Activated T-cell treated with anti-CD3 and anti-CD28 coated beads for 48 hours (primary cell): Measurements from ENCODE around the gene TUBA3C.
"Not testable (repeated sequence)": the region's sequence is repeated elsewhere in the genome, so short reads cannot be mapped to it uniquely, and the experiment has no call there.

Experiments used
- DNase-seq: peaks from one replicate; pipeline ENCODE4 v3.0.0-alpha.2; 2020; ENCODE audit warnings: low read depth

Gene TUBA3C

GRCh38 chr13:19181621-19182485, at the start of gene TUBA3C:
Gene TUBA3C (minus strand): TSS chr13:19181824. CDS start chr13:19181747, 77 bp downstream.
- no peak for DNase-seq

GRCh38 chr13:19207413-19207812, 25.8 kb upstream of the TUBA3C start:
- DNase-seq, result not testable (repeated sequence)

GRCh38 chr13:19192622-19193021, 11.0 kb upstream of the TUBA3C start:
- DNase-seq, result not testable (repeated sequence)

GRCh38 chr13:19189911-19190310, 8.3 kb upstream of the TUBA3C start:
- DNase-seq, result not testable (repeated sequence)

GRCh38 chr13:19189368-19189767, 7.7 kb upstream of the TUBA3C start:
- DNase-seq, result not testable (repeated sequence)

- no peak for DNase-seq
Measured at GRCh38 chr13:19185865-19186645, 4.4 kb upstream of the TUBA3C start.

GRCh38 chr13:19185086-19185864, 3.7 kb upstream of the TUBA3C start:
- DNase-seq, result no peak

GRCh38 chr13:19184176-19184575, 2.6 kb upstream of the TUBA3C start:
- DNase-seq, result no peak

- DNase-seq, result no peak
Measured at GRCh38 chr13:19183676-19184075, 2.1 kb upstream of the TUBA3C start.

- DNase-seq, result no peak
Measured at GRCh38 chr13:19182536-19182935, 912 bp upstream of the TUBA3C start.

- DNase-seq, result no peak
Measured at GRCh38 chr13:19181021-19181620, 503 bp downstream of the TUBA3C start.

- DNase-seq, result no peak
Measured at GRCh38 chr13:19179916-19180315, 1.7 kb downstream of the TUBA3C start.

- no peak for DNase-seq
Measured at GRCh38 chr13:19178901-19179593, 2.6 kb downstream of the TUBA3C start.

GRCh38 chr13:19176981-19177776, 4.4 kb downstream of the TUBA3C start:
- DNase-seq, result not testable (repeated sequence)

GRCh38 chr13:19173752-19174151, 7.9 kb downstream of the TUBA3C start:
- no peak for DNase-seq

GRCh38 chr13:19172647-19173030, 9.0 kb downstream of the TUBA3C start:
- no peak for DNase-seq

GRCh38 chr13:19172007-19172646, 9.5 kb downstream of the TUBA3C start:
- no peak for DNase-seq

- no peak for DNase-seq
Measured at GRCh38 chr13:19171563-19171962, 10.1 kb downstream of the TUBA3C start.

- no peak for DNase-seq
Measured at GRCh38 chr13:19169991-19170390, 11.6 kb downstream of the TUBA3C start.

GRCh38 chr13:19169496-19169895, 12.1 kb downstream of the TUBA3C start:
- DNase-seq, result no peak
